ENCODE data around the gene MAGEA3.
"Not testable (repeated sequence)": the region's sequence is repeated elsewhere in the genome, so short reads cannot be mapped to it uniquely, and the experiment has no call there.

DNA sequence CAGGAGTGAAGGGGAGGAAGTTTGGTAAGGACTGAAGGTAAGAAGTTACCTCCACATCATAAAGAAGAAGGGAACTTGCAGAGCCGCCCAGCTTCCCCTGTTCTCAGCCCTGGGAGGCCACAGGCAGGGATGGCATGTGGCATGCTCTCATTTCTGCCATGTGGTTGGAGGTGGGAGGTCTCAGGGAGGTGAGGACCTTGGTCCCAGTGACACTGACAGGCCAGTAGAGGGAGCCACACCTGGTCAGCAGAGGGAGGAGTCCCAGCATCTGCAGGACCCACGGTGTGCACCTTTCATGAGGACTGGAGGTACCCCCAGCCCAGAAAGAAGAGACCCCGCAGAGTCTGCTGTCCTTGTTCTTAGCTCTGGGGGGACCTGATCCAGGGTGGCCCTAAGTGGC, 17.6 kb upstream of the MAGEA3 start:
- not testable (repeated sequence) for TF ChIP-seq CTCF (conservative IDR thresholded peaks at IDR 0.05); ZFX (IDR thresholded peaks at IDR 0.05)

Data from C4-2B (cell line).